ENCODE data around the gene CFH. TPM values are rescaled to one million over a fixed set of nuclear protein-coding genes. Genes with fewer than 3 reads are reported as not detected.

CFH gene
- total and polyA plus RNA-seq, 7 donors = 5.3 to 40.2 (median 31.6) TPM

GRCh38 chr1:196684476-196684875, 32.6 kb downstream of the CFH start:
- intact Hi-C loops (cut with DNase I) = no loop called here
- no peak for TF ChIP-seq EP300 (IDR thresholded peaks at IDR 0.05)
- H3K4me1 ChIP-seq = no peaks in the 10 kb centered on the region
- H3K4me3 ChIP-seq = no peak overlapping the region
- DNase-seq = no peak
- no peaks in the 10 kb centered on the region for H3K9me3 ChIP-seq
- H3K36me3 ChIP-seq = no peaks in the 10 kb centered on the region
- H3K27ac ChIP-seq = no peak overlapping the region
- no peaks in the 10 kb centered on the region for H3K27me3 ChIP-seq
- 89 to 91% methylated on average over 4 of the region's 4 CpGs for WGBS, 2 donors

- DNase-seq = no peak
- Histone ChIP-seq H3K4me1 (no peaks in the 10 kb centered on the region), H3K27ac (no peak overlapping the region), H3K27me3 (no peaks in the 10 kb centered on the region), H3K36me3 (no peaks in the 10 kb centered on the region), H3K4me3 (no peak overlapping the region), H3K9me3 (no peaks in the 10 kb centered on the region)
- WGBS, 2 donors = 89 to 92% methylated on average over 1 of the region's 1 CpG
- no peak for TF ChIP-seq POLR2AphosphoS5 (IDR thresholded peaks at IDR 0.05)
- TF ChIP-seq EP300 (IDR thresholded peaks at IDR 0.05) = no peak
- no peak for TF ChIP-seq CTCF (IDR thresholded peaks at IDR 0.05)
- TF ChIP-seq POLR2A (IDR thresholded peaks at IDR 0.05) = no peak
- intact Hi-C loops (cut with DNase I) = no loop called here
Observed at GRCh38 chr1:196685506-196685905, 33.7 kb downstream of the CFH start.

- no peak for TF ChIP-seq CTCF (IDR thresholded peaks at IDR 0.05)
- TF ChIP-seq POLR2A (IDR thresholded peaks at IDR 0.05) = no peak
- no peak for TF ChIP-seq POLR2AphosphoS5 (IDR thresholded peaks at IDR 0.05)
- no peak for TF ChIP-seq EP300 (IDR thresholded peaks at IDR 0.05)
- intact Hi-C loops (cut with DNase I) = no loop called here
- Histone ChIP-seq H3K4me3 (no peak overlapping the region), H3K27ac (no peak overlapping the region), H3K27me3 (no peaks in the 10 kb centered on the region), H3K4me1 (no peaks in the 10 kb centered on the region), H3K36me3 (no peaks in the 10 kb centered on the region), H3K9me3 (no peaks in the 10 kb centered on the region)
- no peak for DNase-seq
- 92 to 97% methylated on average over 3 of the region's 3 CpGs for WGBS, 2 donors
Observed at GRCh38 chr1:196689001-196689400, 37.2 kb downstream of the CFH start.

- DNase-seq = no peak
- intact Hi-C loops (cut with DNase I) = no loop called here
- H3K4me1 ChIP-seq = no peaks in the 10 kb centered on the region
- WGBS, 2 donors = 56 to 81% methylated on average over 5 of the region's 5 CpGs
- TF ChIP-seq POLR2AphosphoS5 (IDR thresholded peaks at IDR 0.05) (no peak), CTCF (IDR thresholded peaks at IDR 0.05) (no peak), POLR2A (IDR thresholded peaks at IDR 0.05) (no peak), EP300 (IDR thresholded peaks at IDR 0.05) (no peak)
- no peak overlapping the region for H3K4me3 ChIP-seq
- no peak overlapping the region for H3K27ac ChIP-seq
- H3K9me3 ChIP-seq = no peaks in the 10 kb centered on the region
- no peaks in the 10 kb centered on the region for H3K36me3 ChIP-seq
- no peaks in the 10 kb centered on the region for H3K27me3 ChIP-seq
Observed at GRCh38 chr1:196690582-196690981, 38.7 kb downstream of the CFH start.

GRCh38 chr1:196698993-196699392, 47.1 kb downstream of the CFH start:
- Histone ChIP-seq H3K9me3 (peaks cover 0 to 3% (median 0%) of the 10 kb centered on the region in 4 donors), H3K27me3 (no peaks in the 10 kb centered on the region), H3K4me3 (no peak overlapping the region), H3K27ac (no peak overlapping the region), H3K36me3 (no peaks in the 10 kb centered on the region), H3K4me1 (no peaks in the 10 kb centered on the region)
- DNase-seq = no peak
- TF ChIP-seq EP300 (IDR thresholded peaks at IDR 0.05) = no peak
- TF ChIP-seq POLR2AphosphoS5 (IDR thresholded peaks at IDR 0.05) = no peak
- no peak for TF ChIP-seq CTCF (IDR thresholded peaks at IDR 0.05)
- TF ChIP-seq POLR2A (IDR thresholded peaks at IDR 0.05) = no peak
- intact Hi-C loops (cut with DNase I) = no loop called here
- 94 to 98% methylated on average over 2 of the region's 2 CpGs for WGBS, 2 donors
